GM12801 (cell line): ENCODE measurements around the gene CPNE2.

Experiments used
- TF ChIP-seq, protein P1 (sequence below): IDR thresholded peaks from one replicate; pipeline ENCODE4 v1.5.1; 2011; ENCODE audit warnings: control low read depth; ENCODE audit not compliant: insufficient read length; ENCODE audit errors: extremely low read depth

The CPNE2 gene

DNA sequence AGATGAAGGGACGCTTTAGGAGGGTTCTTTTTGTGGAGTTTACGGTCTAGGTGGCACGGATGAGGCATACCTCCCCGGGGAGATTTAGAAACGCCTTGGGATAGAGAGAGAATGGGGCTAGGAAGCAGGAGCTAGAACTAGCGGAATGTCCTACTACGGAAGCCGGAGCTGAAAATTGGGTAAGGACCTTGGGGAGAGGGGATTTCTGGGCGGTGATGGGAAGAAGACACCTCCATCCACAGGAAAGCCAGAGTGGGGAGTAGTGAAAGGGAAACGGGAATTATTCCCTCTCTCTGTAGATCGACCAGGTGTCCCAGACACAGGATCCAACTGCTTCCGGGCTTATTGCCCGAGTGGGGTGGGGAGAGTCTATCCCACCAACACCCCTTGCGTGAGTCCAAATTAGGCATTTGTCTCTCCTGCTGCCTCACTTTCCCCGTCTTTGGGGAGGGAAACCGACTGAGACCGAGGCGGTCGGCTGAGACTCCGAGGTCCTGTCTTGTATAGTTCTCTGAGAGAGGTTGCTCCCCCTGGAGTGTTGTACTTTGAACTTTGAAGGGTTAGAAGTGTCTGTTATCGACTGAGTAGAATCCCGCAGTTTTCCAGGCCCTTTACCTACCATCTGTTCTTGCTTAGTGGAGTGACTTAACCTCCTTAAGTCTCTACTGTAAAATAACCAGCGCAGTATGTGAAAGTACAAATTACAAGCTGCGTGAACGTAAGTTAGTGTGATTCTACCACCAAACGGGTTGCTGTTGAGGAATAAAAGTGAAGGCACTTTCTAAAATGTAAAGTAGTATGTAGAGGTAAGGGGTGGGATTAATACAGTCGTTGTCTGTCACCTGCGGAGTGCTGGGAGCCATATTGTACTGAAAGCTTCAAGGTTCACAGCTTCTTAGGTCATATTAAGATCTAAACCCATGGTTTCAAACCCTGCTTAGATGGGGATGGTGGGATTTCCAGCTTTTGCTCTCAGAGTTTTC, 94.8 kb downstream of the CPNE2 start:
- TF ChIP-seq, protein P1, sequence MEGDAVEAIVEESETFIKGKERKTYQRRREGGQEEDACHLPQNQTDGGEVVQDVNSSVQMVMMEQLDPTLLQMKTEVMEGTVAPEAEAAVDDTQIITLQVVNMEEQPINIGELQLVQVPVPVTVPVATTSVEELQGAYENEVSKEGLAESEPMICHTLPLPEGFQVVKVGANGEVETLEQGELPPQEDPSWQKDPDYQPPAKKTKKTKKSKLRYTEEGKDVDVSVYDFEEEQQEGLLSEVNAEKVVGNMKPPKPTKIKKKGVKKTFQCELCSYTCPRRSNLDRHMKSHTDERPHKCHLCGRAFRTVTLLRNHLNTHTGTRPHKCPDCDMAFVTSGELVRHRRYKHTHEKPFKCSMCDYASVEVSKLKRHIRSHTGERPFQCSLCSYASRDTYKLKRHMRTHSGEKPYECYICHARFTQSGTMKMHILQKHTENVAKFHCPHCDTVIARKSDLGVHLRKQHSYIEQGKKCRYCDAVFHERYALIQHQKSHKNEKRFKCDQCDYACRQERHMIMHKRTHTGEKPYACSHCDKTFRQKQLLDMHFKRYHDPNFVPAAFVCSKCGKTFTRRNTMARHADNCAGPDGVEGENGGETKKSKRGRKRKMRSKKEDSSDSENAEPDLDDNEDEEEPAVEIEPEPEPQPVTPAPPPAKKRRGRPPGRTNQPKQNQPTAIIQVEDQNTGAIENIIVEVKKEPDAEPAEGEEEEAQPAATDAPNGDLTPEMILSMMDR = no peak

DNA sequence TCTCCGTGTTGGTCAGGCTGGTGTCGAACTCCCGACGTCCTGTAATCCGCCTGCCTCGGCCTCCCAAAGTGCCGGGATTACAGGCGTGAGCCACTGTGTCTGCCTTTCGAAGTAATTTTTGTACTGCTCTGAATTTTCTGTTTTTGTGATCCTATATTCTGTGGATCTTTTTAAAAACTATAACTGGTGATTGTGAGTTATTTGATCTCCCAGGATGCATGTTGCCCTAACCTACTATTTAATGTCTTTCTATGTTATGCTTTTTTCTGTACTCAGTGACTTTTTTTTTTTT, 96.3 kb downstream of the CPNE2 start:
- TF ChIP-seq, protein P1 = no peak

GRCh38 chr16:57190136-57190535, 97.8 kb downstream of the CPNE2 start:
- TF ChIP-seq, protein P1 = no peak

DNA sequence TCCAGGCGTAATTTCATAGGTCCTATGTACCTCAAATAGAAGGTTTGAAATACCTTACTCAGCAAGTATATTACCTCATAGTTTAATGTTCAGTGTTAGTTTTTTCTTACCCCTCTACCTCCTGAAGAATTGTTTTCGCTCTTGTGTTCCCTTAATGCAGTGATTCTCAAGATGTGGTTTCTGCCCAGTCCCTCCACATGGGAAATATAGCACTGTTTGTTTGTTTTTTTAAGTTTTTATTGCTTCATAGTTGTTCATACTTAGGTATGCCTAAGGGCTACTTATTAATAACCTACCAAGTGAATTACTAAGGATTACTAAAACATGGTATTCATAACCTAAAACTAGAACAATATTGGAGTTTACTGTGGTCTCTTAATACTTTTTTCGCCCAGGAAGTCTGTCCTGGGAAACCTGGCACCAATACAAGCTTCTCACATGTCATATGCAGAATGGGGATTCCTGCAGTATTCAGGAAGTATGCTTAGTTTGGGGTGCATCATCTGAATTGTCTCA, 98.7 kb downstream of the CPNE2 start:
- TF ChIP-seq, protein P1 = no peak

- TF ChIP-seq, protein P1 = no peak
Observed at GRCh38 chr16:57192146-57192545, 99.8 kb downstream of the CPNE2 start.

DNA sequence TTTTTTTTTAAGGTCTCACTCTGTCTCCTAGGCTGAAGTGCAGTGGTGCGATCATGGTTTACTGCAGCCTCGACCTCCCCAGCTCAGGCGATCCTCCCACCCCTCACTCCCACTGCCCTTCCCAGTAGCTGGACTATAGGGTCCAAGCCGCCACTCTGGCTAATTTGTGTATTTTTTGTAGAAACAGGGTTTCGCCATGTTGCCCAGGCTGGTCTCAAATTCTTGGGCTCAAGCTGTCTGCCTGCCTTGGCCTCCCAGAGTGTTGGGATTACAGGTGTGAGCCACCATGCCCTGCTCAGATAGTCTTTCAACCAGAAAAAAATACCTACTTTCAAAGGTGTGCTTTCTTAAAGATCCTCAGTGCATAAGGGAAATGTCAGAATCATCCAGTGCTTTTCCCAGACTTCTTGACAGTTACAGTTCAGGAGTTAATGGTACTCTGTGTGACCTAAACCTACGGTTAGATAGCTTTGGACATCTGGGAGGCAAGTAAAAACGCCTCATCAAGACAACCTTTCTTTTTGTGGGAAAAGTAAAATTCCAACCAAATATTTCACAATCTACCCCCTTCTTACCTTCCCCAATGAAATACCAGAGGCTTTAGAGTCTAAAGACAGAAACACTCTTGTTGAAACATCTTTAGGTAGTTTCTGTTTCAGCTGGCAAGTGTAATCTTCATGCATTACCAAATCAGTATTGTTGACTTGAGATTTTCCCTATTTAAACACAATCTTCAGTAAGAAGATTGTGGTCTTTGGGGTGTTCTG, 100.5 kb downstream of the CPNE2 start:
- TF ChIP-seq, protein P1 = no peak

DNA sequence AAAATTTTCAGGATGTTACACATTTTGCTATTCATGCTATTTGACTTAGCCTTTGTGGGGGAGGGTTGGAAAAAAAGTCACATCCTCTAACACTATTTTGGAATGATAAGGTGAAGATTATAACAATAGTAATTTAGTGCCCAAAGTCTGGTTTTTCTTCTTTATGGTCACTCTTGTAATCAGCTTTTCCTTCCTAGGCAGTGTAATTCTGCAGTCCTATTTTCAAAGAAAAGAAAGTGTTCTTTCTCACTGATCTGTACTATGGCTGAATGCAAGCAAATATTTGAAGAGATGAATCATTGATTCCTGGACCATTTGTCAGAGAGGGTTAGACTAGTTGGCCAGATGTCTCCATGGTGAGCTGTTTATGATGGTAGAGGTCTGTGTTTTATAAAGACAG, 102.1 kb downstream of the CPNE2 start:
- TF ChIP-seq, protein P1 = no peak
